Esophagus muscularis mucosa (tissue), 4 donors: ENCODE data around the gene LMX1B.

Experiments used
- CTCF ChIP-seq, 3 experiments: fragments of 200-600 bp in 2 of 3; fragments of 450-650 bp in 1 of 3; sonication (generic) in 2 of 3; IDR thresholded peaks; one replicate each; pipeline ENCODE4 v1.5.1; 2017 to 2019; ENCODE audit warnings: antibody characterized with exemption in 3 of 3, mild to moderate bottlenecking in 2 of 3, moderate library complexity in 1 of 3
- EP300 ChIP-seq: sonication (generic); formaldehyde crosslinking; IDR thresholded peaks from one replicate; pipeline ENCODE4 v1.6.1; 2017; ENCODE audit warnings: antibody characterized with exemption
- POLR2A ChIP-seq: fragments of 450-650 bp; IDR thresholded peaks from one replicate; pipeline ENCODE4 v1.6.1; 2017; ENCODE audit warnings: antibody characterized with exemption, moderate library complexity, mild to moderate bottlenecking, low read depth

GRCh38 chr9:126652140-126652582 lies 38.4 kb downstream of the LMX1B start:
- TF ChIP-seq CTCF (IDR thresholded peaks at IDR 0.05) (no peak), POLR2A (no peak), EP300 (no peak)
